ENCODE data around the gene DOLK.

- TF ChIP-seq CTCF (IDR thresholded peaks at IDR 0.05) (peak in 1 of 5 experiments; percentile 36), EP300 (IDR thresholded peaks at IDR 0.05) (peak; percentile 93 to 99), POLR2A (IDR thresholded peaks at IDR 0.05) (peak; percentile 87 to 95)
These were observed at the start of gene DOLK, which contains the start of gene NUP188 for GRCh38 chr9:128947527-128948301.
